GM12878 (cell line): ENCODE measurements around the gene RACGAP1. TPM values are rescaled to one million over a fixed set of nuclear protein-coding genes. Genes with fewer than 3 reads are reported as not detected.

ENCODE experiments used
- ATAC-seq: fragments of 200-7000 bp; cut with Tn5 transposase; 3 replicates; pipeline ENCODE4 v1.9.1; 2020; ENCODE audit warnings: mild to moderate bottlenecking, moderate library complexity
- BruUV-seq: library from RNA; stranded (reverse); fragments of 400-500 nt; replicated peaks from 2 replicates; lab custom pipeline; 2021; lab: Mats Ljungman, UMichigan
- CTCF ChIA-PET: fragments of 300-600 bp; sonication (Branson Sonifier 250); formaldehyde crosslinking; extraction: SDS; loops from one replicate; lab custom pipeline; 2021; ENCODE audit warnings: inconsistent platforms; lab: Yijun Ruan, JAX
- POLR2A ChIA-PET: fragments of 350-600 bp; formaldehyde crosslinking; extraction: SDS; loops from one replicate; lab custom pipeline; 2021; ENCODE audit warnings: inconsistent platforms; lab: Charles Lee
- RAD21 ChIA-PET: fragments of 300-600 bp; sonication (Branson Sonifier 250); formaldehyde crosslinking; loops from one replicate; lab custom pipeline; 2023; ENCODE audit warnings: antibody characterized with exemption; ENCODE audit not compliant: unreplicated experiment; lab: Charles Lee
- SMC1A ChIA-PET: fragments of 300-600 bp; sonication (Branson Sonifier 250); formaldehyde crosslinking; loops from one replicate; lab custom pipeline; 2023; ENCODE audit not compliant: unreplicated experiment, uncharacterized antibody; lab: Charles Lee
- DNase-seq: peaks from one replicate; pipeline ENCODE4 v3.0.0-alpha.2; 2011; ENCODE audit warnings: low read depth, low spot score
- FAIRE-seq: peaks from 3 replicates; lab custom pipeline; 2011; peaks lifted over from hg19 to GRCh38; lab: Jason Lieb, UNC
- H2AFZ ChIP-seq: 2 replicates; pipeline ENCODE4 v1.6.0; 2011; ENCODE audit warnings: low read depth, low read length, control low read depth; ENCODE audit not compliant: control insufficient read depth
- H3K27ac ChIP-seq: 2 replicates; pipeline ENCODE4 v1.5.1; 2011; ENCODE audit warnings: control low read depth; ENCODE audit not compliant: control insufficient read depth, insufficient read depth
- H3K27me3 ChIP-seq, 2 experiments: replicated peaks in 1 of 2; 2 replicates each; pipeline versions ENCODE4 v1.6.0 to v1.6.1; 2011; ENCODE audit warnings: low read length in 1 of 2; ENCODE audit not compliant: control insufficient read depth in 2 of 2, insufficient read depth in 2 of 2
- H3K36me3 ChIP-seq, 2 experiments: 2 replicates each; pipeline ENCODE4 v1.5.1; 2011; ENCODE audit warnings: low read length in 1 of 2; ENCODE audit not compliant: control insufficient read depth in 2 of 2, insufficient read depth in 2 of 2
- H3K4me1 ChIP-seq: 2 replicates; pipeline ENCODE4 v1.6.1; 2011; ENCODE audit warnings: mild to moderate bottlenecking, low read length, moderate library complexity, mixed read lengths; ENCODE audit not compliant: control insufficient read depth, insufficient read depth
- H3K4me2 ChIP-seq: 2 replicates; pipeline ENCODE4 v1.6.0; 2011; ENCODE audit warnings: control low read depth; ENCODE audit not compliant: control insufficient read depth, insufficient read depth
- H3K4me3 ChIP-seq: fragments of 200-600 bp; sonication (generic); 2 replicates; pipeline ENCODE4 v1.5.1; 2016
- H3K79me2 ChIP-seq: 2 replicates; pipeline ENCODE4 v1.6.0; 2011; ENCODE audit warnings: low read length; ENCODE audit not compliant: control insufficient read depth, insufficient read depth
- H3K9ac ChIP-seq: 2 replicates; pipeline ENCODE4 v1.8.0; 2011; ENCODE audit warnings: low read length, control low read depth, mixed read lengths; ENCODE audit not compliant: control insufficient read depth, insufficient read depth
- H3K9me3 ChIP-seq: replicated peaks from 3 replicates; pipeline ENCODE4 v1.5.1; 2011; ENCODE audit warnings: mild to moderate bottlenecking, low read length; ENCODE audit not compliant: control insufficient read depth, insufficient read depth
- H4K20me1 ChIP-seq: 2 replicates; pipeline ENCODE4 v1.6.0; 2011; ENCODE audit not compliant: control insufficient read depth, insufficient read depth
- BRCA1 ChIP-seq: IDR thresholded peaks from 2 replicates; pipeline ENCODE4 v1.6.1; 2011; ENCODE audit warnings: low read depth, low read length, improper control_type of control experiment
- CHD4 ChIP-seq: fragments of 200-600 bp; sonication (generic); IDR thresholded peaks from 2 replicates; pipeline ENCODE4 v1.6.1; 2016; ENCODE audit warnings: mild to moderate bottlenecking
- IRF4 ChIP-seq: IDR thresholded peaks from 2 replicates; pipeline ENCODE4 v1.6.1; 2011; ENCODE audit warnings: low read depth, low read length
- NRF1 ChIP-seq: conservative IDR thresholded peaks from 2 replicates; pipeline ENCODE4 v1.6.1; 2011; ENCODE audit warnings: mild to moderate bottlenecking, low read depth, low read length, improper control_type of control experiment
- RAD21 ChIP-seq: IDR thresholded peaks from 2 replicates; pipeline ENCODE4 v1.6.1; 2011; ENCODE audit warnings: mild to moderate bottlenecking, low read depth, low read length, moderate library complexity; ENCODE audit not compliant: insufficient read depth
- WGBS: methylation state at CpG from one replicate; pipeline ENCODE4 v1.1.6; 2016; ENCODE audit warnings: low lambda C conversion rate; ENCODE audit not compliant: insufficient replicate concordance, insufficient coverage; ENCODE audit errors: missing lambda C conversion rate; 5-methylcytosine and 5-hydroxymethylcytosine counted together
- in situ Hi-C: fragments of 300-500 bp; cut with MboI; formaldehyde crosslinking; loops from 9 replicates; pipeline ENCODE4 v1.14.3; 2018; ENCODE audit warnings: mixed read lengths
- intact Hi-C: fragments of 100-400 bp; cut with micrococcal nuclease; formaldehyde crosslinking; loops from one replicate; pipeline ENCODE4 v1.14.2; 2022; ENCODE audit not compliant: unreplicated experiment
- polyA plus RNA-seq, 11 experiments: library from polyadenylated mRNA; depleted of rRNA in 4 of 11; unstranded in 6 of 11; stranded (reverse) in 5 of 11; fragments of >200 nt; fragmentation: Nextera tagmentation in 4 of 11; fragmentation: Illumina TruSeq in 1 of 11; extraction: Ambion mirVana in 4 of 11; extraction: Trizol in 1 of 11; gene quantifications; 1 replicate in 1 of 11; 2 replicates in 10 of 11; pipeline versions ENCODE4 v1.2.1 to v1.2.3, GENCODE V29; 2011 to 2016; ENCODE audit warnings: inconsistent platforms in 2 of 11, missing spikeins in 2 of 11, low read depth in 1 of 11
- total RNA-seq, 4 experiments: library from RNA; depleted of rRNA in 3 of 4; stranded (reverse); fragments of >200 nt in 3 of 4; fragmentation: Illumina TruSeq in 1 of 4; extraction: Trizol in 1 of 4; gene quantifications; 2 replicates each; pipeline versions ENCODE4 v1.2.1 to v1.2.3, GENCODE V29; 2013 to 2021
- TF ChIP-seq, protein P1 (sequence below): fragments of 450-650 bp; IDR thresholded peaks from 2 replicates; pipeline ENCODE4 v1.6.1; 2017; ENCODE audit warnings: antibody characterized with exemption, mild to moderate bottlenecking, moderate library complexity

Gene RACGAP1
- total and polyA plus RNA-seq, 10 of the 15 experiments (the other 5 are each of a cell fraction or from before 2014, with no cell fraction given) = 32.4 to 87.9 (median 76.2) TPM

DNA sequence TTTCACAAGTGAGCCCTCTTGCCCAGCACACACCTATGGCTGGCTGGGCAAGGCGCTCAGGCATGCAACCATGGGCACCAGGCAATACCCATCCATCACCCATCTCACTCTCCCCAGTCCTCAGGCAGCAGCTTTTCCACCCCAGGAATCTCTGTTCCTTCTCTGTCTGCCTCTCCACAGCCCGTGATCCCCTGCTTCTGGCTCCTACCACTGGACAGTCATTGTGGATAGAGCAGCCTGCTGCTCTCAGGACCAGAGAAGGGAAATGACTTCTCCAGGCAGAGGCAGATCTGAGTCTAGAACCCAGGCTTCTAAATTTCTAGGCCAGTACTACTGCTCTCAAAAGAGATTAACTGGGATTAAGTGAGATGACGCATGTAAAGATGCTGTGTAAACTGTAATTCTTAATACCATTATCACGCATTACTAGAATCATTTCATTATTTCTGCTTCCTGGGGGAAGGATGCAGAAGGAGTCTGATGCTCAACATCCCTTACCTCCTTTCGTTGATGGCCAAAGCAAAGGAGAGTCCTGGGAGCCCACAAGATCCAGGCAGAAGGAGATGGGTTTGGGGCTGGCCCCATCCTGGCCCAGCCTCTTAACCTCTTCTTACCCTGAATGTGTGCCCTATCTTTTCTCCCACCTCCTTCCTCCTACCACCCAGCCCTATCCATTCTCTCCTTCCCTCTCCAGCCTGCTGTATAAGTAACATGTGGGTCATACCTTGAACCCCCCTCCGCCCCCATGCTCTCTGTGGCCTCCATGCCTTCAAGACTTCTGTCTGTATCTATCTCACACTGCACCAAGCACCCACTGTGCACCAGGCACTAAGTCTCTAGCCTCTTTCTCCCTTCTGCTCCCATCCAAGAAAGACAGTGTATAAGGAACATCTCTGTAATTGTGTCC, 68.4 kb downstream of the RACGAP1 start:
- RAD21 ChIA-PET = no interaction called here
- Histone ChIP-seq H3K27ac (no peak overlapping the region), H4K20me1 (no peaks in the 10 kb centered on the region), H3K27me3 (peaks cover 10 to 40% of the 10 kb centered on the region in 2 experiments), H3K4me1 (no peaks in the 10 kb centered on the region), H3K79me2 (no peaks in the 10 kb centered on the region), H3K36me3 (no peaks in the 10 kb centered on the region), H3K4me3 (no peak overlapping the region), H3K9ac (no peak overlapping the region), H3K4me2 (no peak overlapping the region), H3K9me3 (no peaks in the 10 kb centered on the region; the same call in 2 of the 3 replicates), H2AFZ (no peak overlapping the region)
- FAIRE-seq (no peak), DNase-seq (no peak), ATAC-seq (no peak)
- CTCF ChIA-PET = interaction anchor here (1.0 to 2.0 kb wide), 2 partner anchors 10 to 11 kb away, joined by 3 to 12 read pairs; no protein-coding TSS in a partner anchor
- POLR2A ChIA-PET = no interaction called here
- no TSS peak for BruUV-seq
- in situ Hi-C loops = no loop called here
- SMC1A ChIA-PET = no interaction called here
- intact Hi-C loops = no loop called here
- no peak for TF ChIP-seq RAD21
- 31% methylated on average over 6 of the region's 6 CpGs for WGBS

DNA sequence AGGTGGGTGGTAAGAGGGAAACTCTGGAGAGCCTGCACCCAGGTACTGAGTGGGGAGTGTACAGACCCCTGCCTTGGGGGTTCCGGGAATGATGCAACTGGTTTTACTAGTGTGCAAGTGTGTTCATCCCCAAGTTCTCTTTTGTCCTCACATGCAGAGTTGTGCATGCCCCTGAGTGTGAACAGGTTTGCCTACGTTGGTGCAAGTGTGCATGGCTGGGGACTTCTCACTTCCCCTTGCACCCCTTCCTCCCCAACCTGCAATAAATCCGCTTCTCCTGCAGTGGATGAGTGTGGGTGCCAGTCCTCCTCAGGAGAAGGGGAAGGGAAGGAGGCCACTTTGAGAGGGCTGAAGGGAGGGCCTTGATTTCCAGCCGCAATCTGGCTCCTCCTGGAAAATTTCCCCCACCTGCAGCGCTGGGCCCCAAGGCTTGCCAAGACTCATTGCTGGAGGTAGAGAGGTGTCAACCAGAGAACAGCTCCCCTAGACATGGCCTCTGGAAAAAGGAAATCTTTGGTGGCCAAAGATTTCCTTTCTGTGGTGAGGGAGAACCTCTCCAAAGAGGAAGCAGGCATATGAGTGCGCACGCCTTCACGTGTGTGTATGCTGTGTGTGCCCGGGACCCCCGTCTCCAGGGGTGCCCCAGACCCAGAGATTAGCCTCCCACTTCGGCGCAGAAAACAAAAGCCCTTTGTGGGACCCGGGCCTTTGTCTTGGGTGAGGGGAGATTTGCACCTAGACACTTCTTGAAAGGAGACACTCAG, 69.2 kb downstream of the RACGAP1 start:
- no peaks in the 10 kb centered on the region for H4K20me1 ChIP-seq
- TF ChIP-seq CHD4 (no peak), NRF1 (no peak), IRF4 (no peak), BRCA1 (no peak)
- TF ChIP-seq, protein P1, sequence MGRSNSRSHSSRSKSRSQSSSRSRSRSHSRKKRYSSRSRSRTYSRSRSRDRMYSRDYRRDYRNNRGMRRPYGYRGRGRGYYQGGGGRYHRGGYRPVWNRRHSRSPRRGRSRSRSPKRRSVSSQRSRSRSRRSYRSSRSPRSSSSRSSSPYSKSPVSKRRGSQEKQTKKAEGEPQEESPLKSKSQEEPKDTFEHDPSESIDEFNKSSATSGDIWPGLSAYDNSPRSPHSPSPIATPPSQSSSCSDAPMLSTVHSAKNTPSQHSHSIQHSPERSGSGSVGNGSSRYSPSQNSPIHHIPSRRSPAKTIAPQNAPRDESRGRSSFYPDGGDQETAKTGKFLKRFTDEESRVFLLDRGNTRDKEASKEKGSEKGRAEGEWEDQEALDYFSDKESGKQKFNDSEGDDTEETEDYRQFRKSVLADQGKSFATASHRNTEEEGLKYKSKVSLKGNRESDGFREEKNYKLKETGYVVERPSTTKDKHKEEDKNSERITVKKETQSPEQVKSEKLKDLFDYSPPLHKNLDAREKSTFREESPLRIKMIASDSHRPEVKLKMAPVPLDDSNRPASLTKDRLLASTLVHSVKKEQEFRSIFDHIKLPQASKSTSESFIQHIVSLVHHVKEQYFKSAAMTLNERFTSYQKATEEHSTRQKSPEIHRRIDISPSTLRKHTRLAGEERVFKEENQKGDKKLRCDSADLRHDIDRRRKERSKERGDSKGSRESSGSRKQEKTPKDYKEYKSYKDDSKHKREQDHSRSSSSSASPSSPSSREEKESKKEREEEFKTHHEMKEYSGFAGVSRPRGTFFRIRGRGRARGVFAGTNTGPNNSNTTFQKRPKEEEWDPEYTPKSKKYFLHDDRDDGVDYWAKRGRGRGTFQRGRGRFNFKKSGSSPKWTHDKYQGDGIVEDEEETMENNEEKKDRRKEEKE = no peak
- BruUV-seq = no TSS peak
- in situ Hi-C loops (no loop called here), intact Hi-C loops (no loop called here)
- H3K27ac ChIP-seq = no peak overlapping the region
- H3K4me2 ChIP-seq = no peak overlapping the region
- peaks cover 10 to 36% of the 10 kb centered on the region in 2 experiments for H3K27me3 ChIP-seq
- no peak overlapping the region for H3K9ac ChIP-seq
- ChIA-PET RAD21 (no interaction called here), POLR2A (no interaction called here), SMC1A (no interaction called here), CTCF (no interaction called here)
- WGBS = 2% methylated on average over 13 of the region's 13 CpGs
- no peak for DNase-seq
- H3K4me3 ChIP-seq = no peak overlapping the region
- no peak for ATAC-seq
- no peak overlapping the region for H2AFZ ChIP-seq
- no peaks in the 10 kb centered on the region for H3K36me3 ChIP-seq
- no peaks in the 10 kb centered on the region; the same call in 2 of the 3 replicates for H3K9me3 ChIP-seq
- no peaks in the 10 kb centered on the region for H3K4me1 ChIP-seq
- no peak for FAIRE-seq
- no peaks in the 10 kb centered on the region for H3K79me2 ChIP-seq
